Caco-2 (cell line): ENCODE measurements around the gene ENO1. TPM values are rescaled to one million over a fixed set of nuclear protein-coding genes. Genes with fewer than 3 reads are reported as not detected.
A peak's percentile ranks its signal among the peaks of the same experiment; 100 is the strongest.
"Not testable (repeated sequence)": the region's sequence is repeated elsewhere in the genome, so short reads cannot be mapped to it uniquely, and the experiment has no call there.

Source experiments
- BruUV-seq: library from RNA; stranded (reverse); fragments of 400-500 nt; replicated peaks from 2 replicates; lab custom pipeline; 2021; lab: Mats Ljungman, UMichigan
- CTCF ChIA-PET: fragments of 300-600 bp; sonication (Branson Sonifier 250); formaldehyde crosslinking; loops from one replicate; lab custom pipeline; 2022; ENCODE audit warnings: antibody characterized with exemption; lab: Charles Lee
- POLR2A ChIA-PET: fragments of 300-600 bp; sonication (Branson Sonifier 250); formaldehyde crosslinking; loops from one replicate; lab custom pipeline; 2022; ENCODE audit warnings: antibody characterized with exemption; lab: Charles Lee
- DNase-seq, 2 experiments: peaks; one replicate each; pipeline versions ENCODE4 v3.0.0 to v3.0.0-alpha.2; 2020 to 2022
- H3K27me3 ChIP-seq: replicated peaks from 2 replicates; pipeline ENCODE4 v1.6.0; 2011; ENCODE audit warnings: low read length; ENCODE audit not compliant: control insufficient read depth, insufficient read depth
- H3K36me3 ChIP-seq: 2 replicates; pipeline ENCODE4 v1.5.1; 2011; ENCODE audit warnings: low read length; ENCODE audit not compliant: control insufficient read depth, insufficient read depth
- H3K4me1 ChIP-seq: fragments of 250-450 bp; sonication (Bioruptor Pico); 2 replicates; pipeline ENCODE4 v1.5.1; 2020; ENCODE audit warnings: mild to moderate bottlenecking
- H3K4me3 ChIP-seq: 2 replicates; pipeline ENCODE4 v1.5.1; 2011; ENCODE audit warnings: low read depth, mild to moderate bottlenecking, control low read depth, low read length
- H3K9me3 ChIP-seq: fragments of 250-450 bp; sonication (Bioruptor Pico); 2 replicates; pipeline ENCODE4 v1.5.1; 2020; ENCODE audit warnings: mild to moderate bottlenecking, moderate library complexity
- H3K27ac Mint-ChIP-seq: one replicate; pipeline ENCODE4 v1.8.0; 2022; ENCODE audit warnings: mixed read lengths; ENCODE audit not compliant: unreplicated experiment
- H3K27me3 Mint-ChIP-seq: one replicate; pipeline ENCODE4 v1.8.0; 2022; ENCODE audit warnings: mixed read lengths; ENCODE audit not compliant: insufficient read depth, unreplicated experiment
- H3K36me3 Mint-ChIP-seq: one replicate; pipeline ENCODE4 v1.8.0; 2022; ENCODE audit warnings: mild to moderate bottlenecking, mixed read lengths; ENCODE audit not compliant: insufficient read depth, unreplicated experiment
- H3K4me1 Mint-ChIP-seq: one replicate; pipeline ENCODE4 v1.8.0; 2022; ENCODE audit warnings: low read depth, mixed read lengths; ENCODE audit not compliant: unreplicated experiment
- H3K4me3 Mint-ChIP-seq: one replicate; pipeline ENCODE4 v1.8.0; 2022; ENCODE audit warnings: mild to moderate bottlenecking, moderate library complexity, mixed read lengths; ENCODE audit not compliant: unreplicated experiment
- H3K9me3 Mint-ChIP-seq: one replicate; pipeline ENCODE4 v1.8.0; 2022; ENCODE audit warnings: mixed read lengths; ENCODE audit not compliant: unreplicated experiment
- intact Hi-C: fragments of 100-400 bp; cut with micrococcal nuclease; formaldehyde crosslinking; loops from one replicate; pipeline ENCODE4 v1.10.0; 2022; ENCODE audit not compliant: unreplicated experiment
- total RNA-seq: library from RNA; stranded (reverse); gene quantifications from 2 replicates; pipeline ENCODE4 v1.2.3, GENCODE V29; 2022
- TF ChIP-seq, protein P1 (sequence below), 2 experiments: fragments of 200-600 bp in 1 of 2; IDR thresholded peaks; 1 replicate in 1 of 2; 2 replicates in 1 of 2; pipeline versions ENCODE4 v1.5.1 to v1.8.0; 2011 to 2022; ENCODE audit warnings: antibody characterized with exemption in 1 of 2, control low read depth in 1 of 2, inconsistent platforms in 1 of 2, low read depth in 1 of 2, low read length in 1 of 2, mild to moderate bottlenecking in 1 of 2, moderate library complexity in 1 of 2; ENCODE audit not compliant: insufficient read depth in 1 of 2, severe bottlenecking in 1 of 2, unreplicated experiment in 1 of 2

Gene ENO1
- total RNA-seq, 1 experiment from 2014 or later: 934 TPM

- DNase-seq: peak in 1 of 2 experiments; percentile 15
- intact Hi-C loops: no loop called here
- no TSS peak for BruUV-seq
- ChIA-PET POLR2A (no interaction called here), CTCF (interaction anchor here (0.7 kb wide), 1 partner anchor 23 kb away, joined by 3 read pairs; no protein-coding TSS in a partner anchor)
- Mint-ChIP-seq H3K4me1 (peaks cover 12% of the 10 kb centered on the region), H3K9me3 (no peaks in the 10 kb centered on the region), H3K27me3 (no peaks in the 10 kb centered on the region), H3K4me3 (no peak overlapping the region), H3K27ac (no peak overlapping the region), H3K36me3 (no peaks in the 10 kb centered on the region)
- TF ChIP-seq, protein P1, sequence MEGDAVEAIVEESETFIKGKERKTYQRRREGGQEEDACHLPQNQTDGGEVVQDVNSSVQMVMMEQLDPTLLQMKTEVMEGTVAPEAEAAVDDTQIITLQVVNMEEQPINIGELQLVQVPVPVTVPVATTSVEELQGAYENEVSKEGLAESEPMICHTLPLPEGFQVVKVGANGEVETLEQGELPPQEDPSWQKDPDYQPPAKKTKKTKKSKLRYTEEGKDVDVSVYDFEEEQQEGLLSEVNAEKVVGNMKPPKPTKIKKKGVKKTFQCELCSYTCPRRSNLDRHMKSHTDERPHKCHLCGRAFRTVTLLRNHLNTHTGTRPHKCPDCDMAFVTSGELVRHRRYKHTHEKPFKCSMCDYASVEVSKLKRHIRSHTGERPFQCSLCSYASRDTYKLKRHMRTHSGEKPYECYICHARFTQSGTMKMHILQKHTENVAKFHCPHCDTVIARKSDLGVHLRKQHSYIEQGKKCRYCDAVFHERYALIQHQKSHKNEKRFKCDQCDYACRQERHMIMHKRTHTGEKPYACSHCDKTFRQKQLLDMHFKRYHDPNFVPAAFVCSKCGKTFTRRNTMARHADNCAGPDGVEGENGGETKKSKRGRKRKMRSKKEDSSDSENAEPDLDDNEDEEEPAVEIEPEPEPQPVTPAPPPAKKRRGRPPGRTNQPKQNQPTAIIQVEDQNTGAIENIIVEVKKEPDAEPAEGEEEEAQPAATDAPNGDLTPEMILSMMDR (IDR thresholded peaks at IDR 0.05; ENCODE audit: insufficient read depth in 1 of 2, low read depth in 1 of 2, low read length in 1 of 2, severe bottlenecking in 1 of 2, unreplicated experiment in 1 of 2): no peak
- Histone ChIP-seq H3K9me3 (peaks cover 4% of the 10 kb centered on the region; the same call in 1 of the 2 replicates), H3K27me3 (no peaks in the 10 kb centered on the region), H3K36me3 (no peaks in the 10 kb centered on the region), H3K4me1 (peaks cover 15% of the 10 kb centered on the region; the same call in 1 of the 2 replicates), H3K4me3 (no peak overlapping the region)
Measured at GRCh38 chr1:8903410-8903809, 24.9 kb upstream of the ENO1 start.

- Mint-ChIP-seq H3K27ac (no peak overlapping the region), H3K27me3 (no peaks in the 10 kb centered on the region), H3K36me3 (no peaks in the 10 kb centered on the region), H3K4me1 (peaks cover 7% of the 10 kb centered on the region), H3K9me3 (no peaks in the 10 kb centered on the region), H3K4me3 (no peak overlapping the region)
- no peak for DNase-seq
- Histone ChIP-seq H3K4me1 (peaks cover 14% of the 10 kb centered on the region; the same call in 1 of the 2 replicates), H3K36me3 (no peaks in the 10 kb centered on the region), H3K9me3 (peaks cover 6% of the 10 kb centered on the region; the same call in 1 of the 2 replicates), H3K4me3 (no peak overlapping the region), H3K27me3 (no peaks in the 10 kb centered on the region)
- TF ChIP-seq, protein P1 (IDR thresholded peaks at IDR 0.05; ENCODE audit: insufficient read depth in 1 of 2, low read depth in 1 of 2, low read length in 1 of 2, severe bottlenecking in 1 of 2, unreplicated experiment in 1 of 2): no peak
- POLR2A ChIA-PET: no interaction called here
- BruUV-seq: no TSS peak
- intact Hi-C loops: no loop called here
- CTCF ChIA-PET: no interaction called here
Measured at GRCh38 chr1:8902765-8903164, 24.3 kb upstream of the ENO1 start.

DNA sequence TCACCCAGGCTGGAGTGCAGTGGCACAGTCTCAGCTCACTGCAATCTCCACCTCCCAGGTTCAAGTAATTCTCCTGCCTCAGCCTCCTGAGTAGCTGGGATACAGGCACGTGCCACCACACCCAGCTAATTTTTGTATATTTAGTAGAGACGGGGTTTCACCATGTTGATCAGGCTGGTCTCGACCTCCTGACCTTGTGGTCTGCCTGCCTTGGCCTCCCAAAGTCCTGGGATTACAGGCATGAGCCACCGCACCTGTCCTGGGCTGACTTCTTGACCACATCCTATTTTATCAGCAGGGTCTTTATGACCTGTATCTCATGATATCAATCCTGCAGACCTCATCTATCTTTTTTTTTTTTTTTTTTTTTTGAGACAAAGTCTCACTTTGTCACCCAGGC lies 22.2 kb upstream of the ENO1 start:
- H3K9me3 Mint-ChIP-seq, H3K4me3 ChIP-seq, BruUV-seq, DNase-seq, H3K27me3 Mint-ChIP-seq, H3K27me3 ChIP-seq, H3K4me3 Mint-ChIP-seq, H3K36me3 Mint-ChIP-seq, intact Hi-C loops, H3K4me1 Mint-ChIP-seq, H3K9me3 ChIP-seq, CTCF ChIA-PET, H3K36me3 ChIP-seq, H3K27ac Mint-ChIP-seq, POLR2A ChIA-PET: not testable (repeated sequence)
- H3K4me1 ChIP-seq: peaks cover 22% of the 10 kb centered on the region
